ENCODE measurements around the gene ZNF79.

ZNF79 gene

GRCh38 chr9:127458921-127459320, 34.7 kb downstream of the ZNF79 start:
- DNase-seq, result no peak

- DNase-seq, result no peak
Observed at GRCh38 chr9:127463382-127463781, 39.2 kb downstream of the ZNF79 start.

- peak; percentile 9 for DNase-seq
Observed at GRCh38 chr9:127463911-127464310, 39.7 kb downstream of the ZNF79 start.

- peak; percentile 15 for DNase-seq
Observed at GRCh38 chr9:127466407-127466917, 42.3 kb downstream of the ZNF79 start.

- DNase-seq, result no peak
Observed at GRCh38 chr9:127467621-127468020, 43.4 kb downstream of the ZNF79 start.

- DNase-seq, result no peak
Observed at GRCh38 chr9:127470662-127471061, 46.5 kb downstream of the ZNF79 start.

- DNase-seq, result no peak
Observed at GRCh38 chr9:127473501-127473900, 49.3 kb downstream of the ZNF79 start.

GRCh38 chr9:127473932-127474331, 49.8 kb downstream of the ZNF79 start:
- no peak for DNase-seq

GRCh38 chr9:127474592-127474991, 50.4 kb downstream of the ZNF79 start:
- DNase-seq, result no peak

GRCh38 chr9:127479507-127480081, 55.4 kb downstream of the ZNF79 start:
- no peak for DNase-seq

- no peak for DNase-seq
Observed at GRCh38 chr9:127482662-127483061, 58.5 kb downstream of the ZNF79 start.

- no peak for DNase-seq
Observed at GRCh38 chr9:127485995-127486394, 61.8 kb downstream of the ZNF79 start.

- DNase-seq, result no peak
Observed at GRCh38 chr9:127488946-127489345, 64.8 kb downstream of the ZNF79 start.

GRCh38 chr9:127489471-127490115, 65.4 kb downstream of the ZNF79 start:
- DNase-seq, result no peak

GRCh38 chr9:127490535-127491230, 66.5 kb downstream of the ZNF79 start:
- no peak for DNase-seq

- DNase-seq, result no peak
Observed at GRCh38 chr9:127491516-127491915, 67.3 kb downstream of the ZNF79 start.

GRCh38 chr9:127492616-127493015, 68.4 kb downstream of the ZNF79 start:
- no peak for DNase-seq

- no peak for DNase-seq
Observed at GRCh38 chr9:127493592-127494303, 69.6 kb downstream of the ZNF79 start.

- no peak for DNase-seq
Observed at GRCh38 chr9:127494304-127494702, 70.1 kb downstream of the ZNF79 start.

Data from suppressor macrophage treated with lipopolysaccharide for 4 hours (primary cell).